H9 (cell line): ENCODE results near the gene PRDM8. TPM values are rescaled to one million over a fixed set of nuclear protein-coding genes. Genes with fewer than 3 reads are reported as not detected.
A peak's percentile ranks its signal among the peaks of the same experiment; 100 is the strongest.

Experiments used
- DNase-seq: peaks from one replicate; pipeline ENCODE4 v3.0.0-alpha.2; 2017
- H2AFZ ChIP-seq: one replicate; pipeline ENCODE4 v1.6.1; 2013; ENCODE audit warnings: mild to moderate bottlenecking, low read length, control low read depth, moderate library complexity
- H2AK5ac ChIP-seq: 2 replicates; pipeline ENCODE4 v1.6.1; 2013; ENCODE audit warnings: low read length, control low read depth, mixed read lengths; ENCODE audit not compliant: insufficient read length
- H2BK120ac ChIP-seq: one replicate; pipeline ENCODE4 v1.6.1; 2013; ENCODE audit warnings: low read depth, mild to moderate bottlenecking, low read length, control low read depth, inconsistent platforms; ENCODE audit not compliant: poor library complexity, severe bottlenecking
- H2BK12ac ChIP-seq: 2 replicates; pipeline ENCODE4 v1.6.1; 2013; ENCODE audit warnings: low read length, control low read depth, mixed read lengths, low read depth; ENCODE audit not compliant: insufficient read length
- H2BK15ac ChIP-seq: 2 replicates; pipeline ENCODE4 v1.6.1; 2013; ENCODE audit warnings: low read depth, low read length, control low read depth
- H2BK20ac ChIP-seq: one replicate; pipeline ENCODE4 v1.6.1; 2013; ENCODE audit warnings: low read depth, mild to moderate bottlenecking, low read length, control low read depth, inconsistent platforms; ENCODE audit not compliant: poor library complexity, severe bottlenecking
- H2BK5ac ChIP-seq: 2 replicates; pipeline ENCODE4 v1.6.1; 2013; ENCODE audit warnings: low read length, control low read depth, mixed read lengths; ENCODE audit not compliant: insufficient read length
- H3K14ac ChIP-seq: 2 replicates; pipeline ENCODE4 v1.6.1; 2013; ENCODE audit warnings: low read length, control low read depth; ENCODE audit not compliant: insufficient read depth
- H3K18ac ChIP-seq: 2 replicates; pipeline ENCODE4 v1.6.1; 2013; ENCODE audit warnings: low read depth, mild to moderate bottlenecking, mixed read lengths, low read length, control low read depth; ENCODE audit not compliant: insufficient read length
- H3K23ac ChIP-seq: 2 replicates; pipeline ENCODE4 v1.6.1; 2013; ENCODE audit warnings: low read length, control low read depth, mixed read lengths, low read depth; ENCODE audit not compliant: insufficient read length
- H3K23me2 ChIP-seq: 2 replicates; pipeline ENCODE4 v1.6.1; 2013; ENCODE audit warnings: low read depth, mild to moderate bottlenecking, mixed read lengths, low read length, control low read depth; ENCODE audit not compliant: insufficient read length, poor library complexity, severe bottlenecking
- H3K27ac ChIP-seq: 2 replicates; pipeline ENCODE4 v1.5.1; 2013; ENCODE audit warnings: low read length, control low read depth, mixed read lengths, low read depth; ENCODE audit not compliant: insufficient read length
- H3K27me3 ChIP-seq: 2 replicates; pipeline ENCODE4 v1.6.1; 2013; ENCODE audit warnings: low read length, control low read depth, inconsistent platforms; ENCODE audit not compliant: insufficient read depth
- H3K4ac ChIP-seq: 2 replicates; pipeline ENCODE4 v1.6.1; 2013; ENCODE audit warnings: low read depth, mild to moderate bottlenecking, control low read depth, inconsistent platforms, low read length, moderate library complexity
- H3K4me1 ChIP-seq: 2 replicates; pipeline ENCODE4 v1.6.1; 2013; ENCODE audit warnings: low read length, control low read depth, inconsistent platforms; ENCODE audit not compliant: insufficient read depth
- H3K4me2 ChIP-seq: 2 replicates; pipeline ENCODE4 v1.6.1; 2013; ENCODE audit warnings: low read length, control low read depth, mixed read lengths; ENCODE audit not compliant: insufficient read length, insufficient read depth
- H3K56ac ChIP-seq: 2 replicates; pipeline ENCODE4 v1.6.1; 2013; ENCODE audit warnings: low read depth, mild to moderate bottlenecking, mixed read lengths, low read length, control low read depth; ENCODE audit not compliant: insufficient read length
- H3K79me1 ChIP-seq: 2 replicates; pipeline ENCODE4 v1.6.1; 2013; ENCODE audit warnings: low read depth, mild to moderate bottlenecking, moderate library complexity, low read length, control low read depth, inconsistent platforms; ENCODE audit not compliant: insufficient read depth, poor library complexity, severe bottlenecking
- H3K79me2 ChIP-seq: 2 replicates; pipeline ENCODE4 v1.6.1; 2013; ENCODE audit warnings: low read length, control low read depth, inconsistent platforms; ENCODE audit not compliant: insufficient read depth
- H3K9ac ChIP-seq: 2 replicates; pipeline ENCODE4 v1.6.1; 2013; ENCODE audit warnings: low read length, control low read depth, mixed read lengths; ENCODE audit not compliant: insufficient read length; ENCODE audit errors: extremely low read depth
- H3K9me3 ChIP-seq: one replicate; pipeline ENCODE4 v1.6.1; 2013; ENCODE audit warnings: low read depth, low read length, inconsistent platforms; ENCODE audit not compliant: control insufficient read depth
- H3T11ph ChIP-seq: one replicate; pipeline ENCODE4 v1.6.1; 2013; ENCODE audit warnings: mild to moderate bottlenecking, low read length, control low read depth, inconsistent platforms
- H4K20me1 ChIP-seq: one replicate; pipeline ENCODE4 v1.6.1; 2013; ENCODE audit not compliant: control insufficient read depth, insufficient read length, insufficient read depth
- H4K5ac ChIP-seq: 2 replicates; pipeline ENCODE4 v1.6.1; 2013; ENCODE audit warnings: low read depth, mild to moderate bottlenecking, mixed read lengths, low read length, control low read depth; ENCODE audit not compliant: insufficient read length
- H4K8ac ChIP-seq: replicated peaks from 2 replicates; pipeline ENCODE4 v1.6.1; 2013; ENCODE audit warnings: low read length, control low read depth, mixed read lengths, low read depth; ENCODE audit not compliant: insufficient read length
- H4K91ac ChIP-seq: 2 replicates; pipeline ENCODE4 v1.6.1; 2013; ENCODE audit warnings: low read depth, mild to moderate bottlenecking, moderate library complexity, mixed read lengths, low read length, control low read depth; ENCODE audit not compliant: insufficient read length
- H3K27ac Mint-ChIP-seq, 3 experiments: 2 replicates in 2 of 3; 3 replicates in 1 of 3; pipeline ENCODE4 v1.8.0; 2020 to 2021; ENCODE audit warnings: mixed read lengths in 3 of 3, mild to moderate bottlenecking in 1 of 3, moderate library complexity in 1 of 3
- H3K27me3 Mint-ChIP-seq: 2 replicates; pipeline ENCODE4 v1.8.0; 2021; ENCODE audit warnings: low read depth, mild to moderate bottlenecking, moderate library complexity, mixed read lengths
- H3K36me3 Mint-ChIP-seq, 3 experiments: 2 replicates in 2 of 3; 3 replicates in 1 of 3; pipeline ENCODE4 v1.8.0; 2020 to 2021; ENCODE audit warnings: low read depth in 3 of 3, mixed read lengths in 3 of 3; ENCODE audit not compliant: insufficient read depth in 1 of 3
- H3K4me1 Mint-ChIP-seq, 2 experiments: 2 replicates each; pipeline ENCODE4 v1.8.0; 2020; ENCODE audit warnings: mixed read lengths in 2 of 2
- H3K4me3 Mint-ChIP-seq, 2 experiments: 2 replicates in 1 of 2; 3 replicates in 1 of 2; pipeline ENCODE4 v1.8.0; 2020 to 2021; ENCODE audit warnings: mild to moderate bottlenecking in 2 of 2, mixed read lengths in 2 of 2, moderate library complexity in 1 of 2
- H3K9me3 Mint-ChIP-seq, 2 experiments: 2 replicates in 1 of 2; 3 replicates in 1 of 2; pipeline ENCODE4 v1.8.0; 2020; ENCODE audit warnings: mild to moderate bottlenecking in 2 of 2, mixed read lengths in 2 of 2, moderate library complexity in 1 of 2
- WGBS: extraction: QIAGEN DNeasy Blood & Tissue Kit; methylation state at CpG from one replicate; pipeline ENCODE4 v1.1.7; 2013; ENCODE audit warnings: missing lambda C conversion rate, low lambda C conversion rate, mixed read lengths; ENCODE audit not compliant: insufficient read length; ENCODE audit errors: extremely low coverage; 5-methylcytosine and 5-hydroxymethylcytosine counted together
- total RNA-seq: library from RNA; stranded (reverse); gene quantifications from 2 replicates; pipeline ENCODE4 v1.2.1, GENCODE V29; 2021
- TF ChIP-seq, protein P1 (sequence below): fragments of 200-600 bp; sonication (generic); conservative IDR thresholded peaks from 3 replicates; pipeline ENCODE4 v1.8.0; 2021; ENCODE audit warnings: antibody characterized with exemption, mild to moderate bottlenecking

Gene PRDM8
- total RNA-seq, 1 experiment from 2014 or later = not detected

DNA sequence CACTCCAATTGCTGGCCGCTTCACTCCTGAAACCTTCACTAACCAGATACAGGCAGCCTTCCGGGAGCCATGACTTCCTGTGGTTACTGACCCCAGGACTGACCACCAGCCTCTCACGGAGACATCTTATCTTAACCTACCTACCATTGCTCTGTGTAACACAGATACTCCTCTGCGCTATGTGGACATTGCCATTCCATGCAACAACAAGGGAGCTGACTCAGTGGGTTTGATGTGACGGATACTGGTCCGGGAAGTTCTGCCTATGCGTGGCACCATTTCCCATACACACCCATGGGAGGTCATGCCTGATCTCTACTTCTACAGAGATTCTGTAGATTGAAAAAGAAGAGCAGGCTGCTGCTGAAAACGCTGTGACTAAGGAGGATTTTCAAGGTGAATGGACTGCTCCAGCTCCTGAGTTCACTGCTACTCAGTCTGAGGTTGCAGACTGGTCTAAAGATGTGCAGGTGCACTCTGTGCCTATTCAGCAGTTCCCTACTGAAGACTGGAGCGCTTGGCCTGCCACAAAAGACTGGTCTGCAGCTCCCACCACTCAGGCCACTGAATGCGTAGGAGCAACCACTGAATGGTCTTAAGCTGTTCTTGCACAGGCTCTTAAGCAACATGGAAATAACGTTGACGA is 35.8 kb upstream of the PRDM8 start:
- H3K27me3 Mint-ChIP-seq = peaks cover 4% of the 10 kb centered on the region
- no peaks in the 10 kb centered on the region for H3K9me3 Mint-ChIP-seq
- H3K14ac ChIP-seq = no peak overlapping the region
- H2BK120ac ChIP-seq = no peak overlapping the region
- no peaks in the 10 kb centered on the region for H3K4me1 ChIP-seq
- no peaks in the 10 kb centered on the region for H3K79me2 ChIP-seq
- no peak overlapping the region for H4K5ac ChIP-seq
- no peaks in the 10 kb centered on the region for H3K23me2 ChIP-seq
- H2AFZ ChIP-seq = no peak overlapping the region
- TF ChIP-seq, protein P1, sequence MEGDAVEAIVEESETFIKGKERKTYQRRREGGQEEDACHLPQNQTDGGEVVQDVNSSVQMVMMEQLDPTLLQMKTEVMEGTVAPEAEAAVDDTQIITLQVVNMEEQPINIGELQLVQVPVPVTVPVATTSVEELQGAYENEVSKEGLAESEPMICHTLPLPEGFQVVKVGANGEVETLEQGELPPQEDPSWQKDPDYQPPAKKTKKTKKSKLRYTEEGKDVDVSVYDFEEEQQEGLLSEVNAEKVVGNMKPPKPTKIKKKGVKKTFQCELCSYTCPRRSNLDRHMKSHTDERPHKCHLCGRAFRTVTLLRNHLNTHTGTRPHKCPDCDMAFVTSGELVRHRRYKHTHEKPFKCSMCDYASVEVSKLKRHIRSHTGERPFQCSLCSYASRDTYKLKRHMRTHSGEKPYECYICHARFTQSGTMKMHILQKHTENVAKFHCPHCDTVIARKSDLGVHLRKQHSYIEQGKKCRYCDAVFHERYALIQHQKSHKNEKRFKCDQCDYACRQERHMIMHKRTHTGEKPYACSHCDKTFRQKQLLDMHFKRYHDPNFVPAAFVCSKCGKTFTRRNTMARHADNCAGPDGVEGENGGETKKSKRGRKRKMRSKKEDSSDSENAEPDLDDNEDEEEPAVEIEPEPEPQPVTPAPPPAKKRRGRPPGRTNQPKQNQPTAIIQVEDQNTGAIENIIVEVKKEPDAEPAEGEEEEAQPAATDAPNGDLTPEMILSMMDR = no peak
- H4K20me1 ChIP-seq = no peaks in the 10 kb centered on the region
- no peak overlapping the region for H3K23ac ChIP-seq
- no peak overlapping the region for H3K4me2 ChIP-seq
- H2BK20ac ChIP-seq = no peak overlapping the region
- no peak overlapping the region for H3K4me3 Mint-ChIP-seq
- H3K27me3 ChIP-seq = no peaks in the 10 kb centered on the region
- WGBS = no CpG with 5 or more reads among the region's 12 CpGs
- H2AK5ac ChIP-seq = no peak overlapping the region
- no peak overlapping the region for H3K9ac ChIP-seq
- no peak overlapping the region for H3K56ac ChIP-seq
- no peak overlapping the region for H3K27ac Mint-ChIP-seq
- peak overlapping the region; percentile 43 for H4K8ac ChIP-seq
- no peak overlapping the region for H4K91ac ChIP-seq
- no peak overlapping the region for H3K18ac ChIP-seq
- H3K79me1 ChIP-seq = peaks cover 3% of the 10 kb centered on the region
- H3K27ac ChIP-seq = no peak overlapping the region
- no peak overlapping the region for H2BK5ac ChIP-seq
- no peaks in the 10 kb centered on the region for H3K36me3 Mint-ChIP-seq
- no peak overlapping the region for H2BK15ac ChIP-seq
- H3K4me1 Mint-ChIP-seq = no peaks in the 10 kb centered on the region
- H2BK12ac ChIP-seq = no peak overlapping the region
- no peak for DNase-seq
- no peak overlapping the region for H3K4ac ChIP-seq
- H3K9me3 ChIP-seq = no peaks in the 10 kb centered on the region
- no peak overlapping the region for H3T11ph ChIP-seq
